Lower leg skin (tissue), 3 donors: ENCODE data around the gene MEIKIN.

ENCODE experiments used
- CTCF ChIP-seq, 3 donors: fragments of 450-650 bp; IDR thresholded peaks; one replicate each; pipeline ENCODE4 v1.5.1; 2016; ENCODE audit warnings: antibody characterized with exemption in 3 of 3, mild to moderate bottlenecking in 3 of 3, moderate library complexity in 2 of 3
- POLR2A ChIP-seq, 2 donors: fragments of 450-650 bp; IDR thresholded peaks; one replicate each; pipeline ENCODE4 v1.6.1; 2016 to 2017; ENCODE audit warnings: antibody characterized with exemption in 2 of 2, mild to moderate bottlenecking in 1 of 2, moderate library complexity in 1 of 2

- TF ChIP-seq POLR2A (IDR thresholded peaks at IDR 0.05), result no peak
- TF ChIP-seq CTCF (IDR thresholded peaks at IDR 0.05), result no peak
Measured at GRCh38 chr5:131814990-131815389, 130.5 kb downstream of the MEIKIN start.
